ENCODE results near the gene LHX4. TPM values are rescaled to one million over a fixed set of nuclear protein-coding genes. Genes with fewer than 3 reads are reported as not detected.

The LHX4 gene
- under 1 TPM in 1 of 2 donors, not detected in 1; 0.40 TPM for total RNA-seq

- Mint-ChIP-seq H3K27ac (no peak within 1 kb of the TSS), H3K27me3 (peaks cover 54% of the 10 kb centered on the region), H3K4me3 (peak within 1 kb of the TSS; percentile 64), H3K9me3 (no peaks in the 10 kb centered on the region), H3K36me3 (ENCODE audit: low read depth) (no peaks in the 10 kb centered on the region), H3K4me1 (no peaks in the 10 kb centered on the region)
- ATAC-seq (replicated peaks), result peak; percentile 48
These were observed at the start of gene LHX4 for GRCh38 chr1:180229483-180230415. Gene LHX4 (plus strand): TSS chr1:180230264. CDS start chr1:180230530, 266 bp downstream.

- Mint-ChIP-seq H3K27ac (no peak overlapping the region), H3K9me3 (no peaks in the 10 kb centered on the region), H3K4me1 (no peaks in the 10 kb centered on the region), H3K36me3 (ENCODE audit: low read depth) (peaks cover 30% of the 10 kb centered on the region), H3K4me3 (no peak overlapping the region), H3K27me3 (no peaks in the 10 kb centered on the region)
- no peak for ATAC-seq (replicated peaks)
These were observed 49.0 kb upstream of the LHX4 start for GRCh38 chr1:180181048-180181447.

- Mint-ChIP-seq H3K27ac (no peak overlapping the region), H3K36me3 (ENCODE audit: low read depth) (peaks cover 36% of the 10 kb centered on the region), H3K27me3 (no peaks in the 10 kb centered on the region), H3K4me1 (no peaks in the 10 kb centered on the region), H3K4me3 (no peak overlapping the region), H3K9me3 (no peaks in the 10 kb centered on the region)
- no peak for ATAC-seq (replicated peaks)
These were observed 47.9 kb upstream of the LHX4 start for GRCh38 chr1:180181996-180182642.

GRCh38 chr1:180182643-180183311, 47.3 kb upstream of the LHX4 start:
- no peak overlapping the region for H3K4me3 Mint-ChIP-seq
- no peaks in the 10 kb centered on the region for H3K27me3 Mint-ChIP-seq

GRCh38 chr1:180183426-180183825, 46.6 kb upstream of the LHX4 start:
- Mint-ChIP-seq H3K4me1 (no peaks in the 10 kb centered on the region), H3K9me3 (no peaks in the 10 kb centered on the region), H3K4me3 (no peak overlapping the region), H3K36me3 (ENCODE audit: low read depth) (peaks cover 37% of the 10 kb centered on the region), H3K27ac (no peak overlapping the region), H3K27me3 (no peaks in the 10 kb centered on the region)
- ATAC-seq (replicated peaks), result no peak

More at GRCh38 chr1:180182643-180183311, 47.3 kb upstream of the LHX4 start:
- H3K9me3 Mint-ChIP-seq, result no peaks in the 10 kb centered on the region
- ATAC-seq (replicated peaks), result no peak
- H3K4me1 Mint-ChIP-seq, result no peaks in the 10 kb centered on the region
- H3K27ac Mint-ChIP-seq, result no peak overlapping the region
- H3K36me3 Mint-ChIP-seq (ENCODE audit: low read depth), result peaks cover 36% of the 10 kb centered on the region

GRCh38 chr1:180184041-180184440, 46.0 kb upstream of the LHX4 start:
- Mint-ChIP-seq H3K9me3 (no peaks in the 10 kb centered on the region), H3K4me3 (no peak overlapping the region), H3K27ac (no peak overlapping the region), H3K27me3 (no peaks in the 10 kb centered on the region), H3K36me3 (ENCODE audit: low read depth) (peaks cover 44% of the 10 kb centered on the region), H3K4me1 (no peaks in the 10 kb centered on the region)
- ATAC-seq (replicated peaks), result no peak

GRCh38 chr1:180185281-180185680, 44.8 kb upstream of the LHX4 start:
- ATAC-seq (replicated peaks), result no peak

GRCh38 chr1:180185971-180186645, 44.0 kb upstream of the LHX4 start:
- no peaks in the 10 kb centered on the region for H3K9me3 Mint-ChIP-seq
- no peaks in the 10 kb centered on the region for H3K27me3 Mint-ChIP-seq
- ATAC-seq (replicated peaks), result no peak
- peaks cover 56% of the 10 kb centered on the region for H3K36me3 Mint-ChIP-seq (ENCODE audit: low read depth)
- no peak overlapping the region for H3K27ac Mint-ChIP-seq
- H3K4me3 Mint-ChIP-seq, result no peak overlapping the region
- no peaks in the 10 kb centered on the region for H3K4me1 Mint-ChIP-seq

More at GRCh38 chr1:180185281-180185680, 44.8 kb upstream of the LHX4 start:
- Mint-ChIP-seq H3K27ac (no peak overlapping the region), H3K36me3 (ENCODE audit: low read depth) (peaks cover 51% of the 10 kb centered on the region), H3K4me3 (no peak overlapping the region), H3K4me1 (no peaks in the 10 kb centered on the region), H3K27me3 (no peaks in the 10 kb centered on the region), H3K9me3 (no peaks in the 10 kb centered on the region)

GRCh38 chr1:180186831-180187230, 43.2 kb upstream of the LHX4 start:
- no peak overlapping the region for H3K4me3 Mint-ChIP-seq
- no peaks in the 10 kb centered on the region for H3K27me3 Mint-ChIP-seq
- ATAC-seq (replicated peaks), result no peak
- H3K36me3 Mint-ChIP-seq (ENCODE audit: low read depth), result peaks cover 60% of the 10 kb centered on the region
- H3K9me3 Mint-ChIP-seq, result no peaks in the 10 kb centered on the region
- no peak overlapping the region for H3K27ac Mint-ChIP-seq
- H3K4me1 Mint-ChIP-seq, result no peaks in the 10 kb centered on the region

- Mint-ChIP-seq H3K27ac (no peak overlapping the region), H3K27me3 (no peaks in the 10 kb centered on the region), H3K4me3 (no peak overlapping the region), H3K36me3 (ENCODE audit: low read depth) (peaks cover 54% of the 10 kb centered on the region), H3K9me3 (no peaks in the 10 kb centered on the region), H3K4me1 (no peaks in the 10 kb centered on the region)
- ATAC-seq (replicated peaks), result no peak
These were observed 42.4 kb upstream of the LHX4 start for GRCh38 chr1:180187626-180188025.

GRCh38 chr1:180188091-180188506, 42.0 kb upstream of the LHX4 start:
- Mint-ChIP-seq H3K4me3 (no peak overlapping the region), H3K36me3 (ENCODE audit: low read depth) (peaks cover 52% of the 10 kb centered on the region), H3K27ac (no peak overlapping the region), H3K4me1 (no peaks in the 10 kb centered on the region), H3K9me3 (no peaks in the 10 kb centered on the region), H3K27me3 (no peaks in the 10 kb centered on the region)
- no peak for ATAC-seq (replicated peaks)

GRCh38 chr1:180188684-180189175, 41.3 kb upstream of the LHX4 start:
- Mint-ChIP-seq H3K4me1 (no peaks in the 10 kb centered on the region), H3K27me3 (no peaks in the 10 kb centered on the region), H3K27ac (no peak overlapping the region), H3K4me3 (no peak overlapping the region), H3K9me3 (no peaks in the 10 kb centered on the region), H3K36me3 (ENCODE audit: low read depth) (peaks cover 50% of the 10 kb centered on the region)
- ATAC-seq (replicated peaks), result no peak

- Mint-ChIP-seq H3K9me3 (no peaks in the 10 kb centered on the region), H3K27ac (no peak overlapping the region), H3K36me3 (ENCODE audit: low read depth) (peaks cover 40% of the 10 kb centered on the region), H3K27me3 (no peaks in the 10 kb centered on the region), H3K4me3 (no peak overlapping the region), H3K4me1 (no peaks in the 10 kb centered on the region)
- ATAC-seq (replicated peaks), result no peak
These were observed 40.0 kb upstream of the LHX4 start for GRCh38 chr1:180190091-180190490.

GRCh38 chr1:180192172-180192571, 37.9 kb upstream of the LHX4 start:
- no peaks in the 10 kb centered on the region for H3K27me3 Mint-ChIP-seq
- H3K4me3 Mint-ChIP-seq, result no peak overlapping the region
- peaks cover 38% of the 10 kb centered on the region for H3K36me3 Mint-ChIP-seq (ENCODE audit: low read depth)
- no peak for ATAC-seq (replicated peaks)
- H3K4me1 Mint-ChIP-seq, result no peaks in the 10 kb centered on the region
- no peaks in the 10 kb centered on the region for H3K9me3 Mint-ChIP-seq
- H3K27ac Mint-ChIP-seq, result peak overlapping the region; percentile 7
